ENCODE measurements around the gene CYTH2. TPM values are rescaled to one million over a fixed set of nuclear protein-coding genes. Genes with fewer than 3 reads are reported as not detected.

CYTH2 gene
- polyA plus RNA-seq, 1 experiment = 65.8 TPM

- CTCF ChIA-PET = interaction anchor here (0.6 to 2.6 kb wide), 7 partner anchors 9 to 87 kb away, joined by 3 to 18 read pairs (median 3); partner anchors contain the start of gene KDELR1
- POLR2A ChIA-PET = no interaction called here
These were observed 24.8 kb upstream of the CYTH2 start for GRCh38 chr19:48444129-48444935.

DNA sequence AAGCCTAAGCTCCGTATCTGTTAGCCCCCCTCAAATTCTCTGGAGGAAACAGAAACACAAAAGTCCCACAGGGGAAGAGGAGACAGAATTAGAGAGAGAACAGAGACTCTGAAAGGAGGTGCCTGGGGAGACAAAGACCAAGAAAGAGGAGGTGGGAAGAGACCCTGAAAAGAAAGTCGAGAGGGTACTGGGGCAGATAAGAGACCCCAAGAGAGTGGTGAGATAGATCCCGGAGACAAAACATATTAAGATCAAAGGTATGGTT, 24.3 kb upstream of the CYTH2 start:
- H3K27me3 ChIP-seq (ENCODE audit: control insufficient read depth, insufficient read depth, low read length) = no peaks in the 10 kb centered on the region
- peaks cover 6% of the 10 kb centered on the region for H3K36me3 ChIP-seq (ENCODE audit: control insufficient read depth, insufficient read depth, low read length)
- TF ChIP-seq, protein P1, sequence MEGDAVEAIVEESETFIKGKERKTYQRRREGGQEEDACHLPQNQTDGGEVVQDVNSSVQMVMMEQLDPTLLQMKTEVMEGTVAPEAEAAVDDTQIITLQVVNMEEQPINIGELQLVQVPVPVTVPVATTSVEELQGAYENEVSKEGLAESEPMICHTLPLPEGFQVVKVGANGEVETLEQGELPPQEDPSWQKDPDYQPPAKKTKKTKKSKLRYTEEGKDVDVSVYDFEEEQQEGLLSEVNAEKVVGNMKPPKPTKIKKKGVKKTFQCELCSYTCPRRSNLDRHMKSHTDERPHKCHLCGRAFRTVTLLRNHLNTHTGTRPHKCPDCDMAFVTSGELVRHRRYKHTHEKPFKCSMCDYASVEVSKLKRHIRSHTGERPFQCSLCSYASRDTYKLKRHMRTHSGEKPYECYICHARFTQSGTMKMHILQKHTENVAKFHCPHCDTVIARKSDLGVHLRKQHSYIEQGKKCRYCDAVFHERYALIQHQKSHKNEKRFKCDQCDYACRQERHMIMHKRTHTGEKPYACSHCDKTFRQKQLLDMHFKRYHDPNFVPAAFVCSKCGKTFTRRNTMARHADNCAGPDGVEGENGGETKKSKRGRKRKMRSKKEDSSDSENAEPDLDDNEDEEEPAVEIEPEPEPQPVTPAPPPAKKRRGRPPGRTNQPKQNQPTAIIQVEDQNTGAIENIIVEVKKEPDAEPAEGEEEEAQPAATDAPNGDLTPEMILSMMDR (IDR thresholded peaks at IDR 0.05; ENCODE audit: insufficient read depth, low read depth, low read length) = no peak
- CTCF ChIA-PET = interaction anchor here (0.6 to 2.6 kb wide), 8 partner anchors 9 to 139 kb away, joined by 3 to 18 read pairs (median 4); partner anchors contain the start of gene KDELR1
- POLR2A ChIA-PET = no interaction called here
- peak overlapping the region; percentile 87 for H3K4me3 ChIP-seq (ENCODE audit: low read depth, low read length)
- no peak for DNase-seq (ENCODE audit: low read depth)

More at GRCh38 chr19:48444129-48444935, 24.8 kb upstream of the CYTH2 start:
- TF ChIP-seq, protein P1 (IDR thresholded peaks at IDR 0.05; ENCODE audit: insufficient read depth, low read depth, low read length) = no peak
- DNase-seq (ENCODE audit: low read depth) = no peak
- peak overlapping the region; percentile 87; the same call in 1 of the 2 replicates for H3K4me3 ChIP-seq (ENCODE audit: low read depth, low read length)
- no peaks in the 10 kb centered on the region for H3K27me3 ChIP-seq (ENCODE audit: control insufficient read depth, insufficient read depth, low read length)
- peaks cover 3% of the 10 kb centered on the region; the same call in 1 of the 2 replicates for H3K36me3 ChIP-seq (ENCODE audit: control insufficient read depth, insufficient read depth, low read length)

GRCh38 chr19:48445256-48445605, 23.9 kb upstream of the CYTH2 start:
- DNase-seq (ENCODE audit: low read depth) = peak; percentile 52
- no peaks in the 10 kb centered on the region for H3K27me3 ChIP-seq (ENCODE audit: control insufficient read depth, insufficient read depth, low read length)
- ChIA-PET CTCF (interaction anchor here (0.6 to 2.6 kb wide), 8 partner anchors 8 to 139 kb away, joined by 3 to 18 read pairs (median 4); partner anchors contain the start of gene KDELR1), POLR2A (no interaction called here)
- peak overlapping the region; percentile 87 for H3K4me3 ChIP-seq (ENCODE audit: low read depth, low read length)
- TF ChIP-seq, protein P1 (IDR thresholded peaks at IDR 0.05; ENCODE audit: insufficient read depth, low read depth, low read length) = peak; percentile 61
- peaks cover 9% of the 10 kb centered on the region for H3K36me3 ChIP-seq (ENCODE audit: control insufficient read depth, insufficient read depth, low read length)

GRCh38 chr19:48445606-48446481, 23.3 kb upstream of the CYTH2 start, which contains the start of gene GRWD1:
Gene GRWD1 (plus strand): TSS chr19:48445983. CDS start chr19:48446006, 23 bp downstream.
- Histone ChIP-seq H3K4me3 (ENCODE audit: low read depth, low read length) (peak within 1 kb of the TSS; percentile 87), H3K27me3 (ENCODE audit: control insufficient read depth, insufficient read depth, low read length) (no peaks in the 10 kb centered on the region), H3K36me3 (ENCODE audit: control insufficient read depth, insufficient read depth, low read length) (peaks cover 15% of the 10 kb centered on the region)
- TF ChIP-seq, protein P1 (IDR thresholded peaks at IDR 0.05; ENCODE audit: insufficient read depth, low read depth, low read length) = peak; percentile 26
- ChIA-PET POLR2A (no interaction called here), CTCF (interaction anchor here (0.8 to 2.6 kb wide), 7 partner anchors 11 to 138 kb away, joined by 3 to 18 read pairs (median 4); partner anchors contain the start of gene KDELR1)
- DNase-seq (ENCODE audit: low read depth) = peak; percentile 88

GRCh38 chr19:48446579-48446978, 22.6 kb upstream of the CYTH2 start:
- ChIA-PET CTCF (interaction anchor here (0.8 to 2.6 kb wide), 2 partner anchors 43 to 56 kb away, joined by 3 to 18 read pairs; partner anchors contain the start of gene KDELR1), POLR2A (no interaction called here)
- no peak for DNase-seq (ENCODE audit: low read depth)
- H3K27me3 ChIP-seq (ENCODE audit: control insufficient read depth, insufficient read depth, low read length) = no peaks in the 10 kb centered on the region
- TF ChIP-seq, protein P1 (IDR thresholded peaks at IDR 0.05; ENCODE audit: insufficient read depth, low read depth, low read length) = no peak
- H3K36me3 ChIP-seq (ENCODE audit: control insufficient read depth, insufficient read depth, low read length) = peaks cover 21% of the 10 kb centered on the region
- peak overlapping the region; percentile 87 for H3K4me3 ChIP-seq (ENCODE audit: low read depth, low read length)
